Activated CD4-positive, alpha-beta T cell treated with anti-CD3 and anti-CD28 coated beads for 24 hours (primary cell): ENCODE results near the gene ERVH48-1.
"Not testable (repeated sequence)": the region's sequence is repeated elsewhere in the genome, so short reads cannot be mapped to it uniquely, and the experiment has no call there.

Experiments used
- DNase-seq, 2 donors: peaks; one replicate each; pipeline ENCODE4 v3.0.0-alpha.2; 2020; ENCODE audit warnings: low read depth in 2 of 2

The ERVH48-1 gene

DNA sequence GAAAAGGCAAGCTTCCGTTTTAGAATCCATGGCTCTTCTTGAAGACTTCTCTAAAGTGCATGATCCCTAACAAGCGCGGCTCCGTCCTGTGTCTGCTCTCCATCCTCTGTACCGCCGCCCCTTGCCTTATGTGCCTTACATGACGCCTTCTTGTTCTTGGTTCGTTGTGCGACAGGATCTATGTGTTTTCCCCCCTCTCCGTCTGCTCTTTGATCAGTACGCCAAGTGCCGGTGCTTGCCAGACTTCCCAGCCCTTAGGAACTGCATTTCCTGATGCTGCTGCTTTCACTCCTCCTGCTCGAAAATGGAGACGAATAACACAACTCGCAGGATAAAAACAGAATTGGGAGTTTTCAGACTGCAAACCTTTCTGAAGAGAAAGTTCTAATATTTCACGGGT, 19.2 kb downstream of the ERVH48-1 start:
- DNase-seq = no peak

DNA sequence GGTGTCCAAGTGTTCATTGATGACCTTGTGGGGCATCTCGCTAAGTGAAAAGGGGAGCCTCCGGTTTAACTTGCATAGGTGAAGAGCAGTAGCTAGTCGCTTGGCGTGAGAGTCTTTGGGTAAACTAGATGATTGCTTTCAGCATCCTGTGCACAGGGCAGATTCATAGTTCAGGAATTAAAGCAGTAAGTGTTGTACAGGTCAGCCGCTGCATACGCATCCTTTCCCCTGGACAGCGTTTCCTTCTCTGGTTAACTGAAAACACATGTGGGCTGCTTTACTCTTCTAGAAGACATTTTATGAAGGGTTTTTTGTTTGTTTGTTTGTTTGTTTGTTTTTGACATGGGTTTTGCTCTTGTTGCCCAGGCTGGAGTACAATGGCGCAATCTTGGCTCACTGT, 20.2 kb downstream of the ERVH48-1 start:
- DNase-seq = no peak

DNA sequence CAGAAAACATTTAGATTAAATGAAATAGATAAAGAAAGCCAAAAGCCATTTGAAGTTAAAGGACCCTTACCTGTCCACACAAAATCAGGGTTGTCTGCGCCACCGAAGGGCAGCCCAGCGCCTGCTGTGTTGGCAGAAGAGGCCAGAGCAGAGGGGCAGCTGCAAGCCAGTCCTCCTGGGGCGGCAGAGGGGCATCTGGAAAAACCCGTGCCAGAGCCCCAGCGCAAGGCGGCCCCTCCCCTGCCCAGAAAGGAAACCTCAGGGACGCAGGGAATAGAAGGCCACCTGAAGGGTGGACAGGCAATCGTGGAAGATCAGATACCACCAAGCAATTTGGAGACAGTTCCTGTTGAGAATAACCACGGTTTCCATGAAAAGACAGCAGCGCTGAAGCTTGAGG, 21.6 kb downstream of the ERVH48-1 start:
- DNase-seq = no peak

DNA sequence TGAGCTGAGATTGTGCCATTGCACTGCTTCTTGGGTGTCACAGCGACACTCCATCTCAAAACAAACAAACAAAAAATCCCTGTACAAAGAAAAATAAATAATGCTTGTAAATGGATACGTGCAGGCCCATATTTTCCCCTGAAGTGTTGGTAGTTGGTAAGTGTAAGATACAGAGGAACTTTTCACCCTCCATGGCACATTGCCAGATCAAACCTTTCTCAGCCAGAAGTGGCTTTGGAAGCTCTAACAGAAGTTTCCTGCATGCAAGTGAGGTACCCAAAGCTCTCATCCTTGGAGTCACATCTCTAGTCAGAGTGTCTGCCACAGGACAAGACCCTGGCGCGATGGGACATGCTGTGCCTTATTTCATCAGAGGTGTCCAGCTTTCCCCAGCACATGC, 25.0 kb downstream of the ERVH48-1 start:
- DNase-seq = no peak

DNA sequence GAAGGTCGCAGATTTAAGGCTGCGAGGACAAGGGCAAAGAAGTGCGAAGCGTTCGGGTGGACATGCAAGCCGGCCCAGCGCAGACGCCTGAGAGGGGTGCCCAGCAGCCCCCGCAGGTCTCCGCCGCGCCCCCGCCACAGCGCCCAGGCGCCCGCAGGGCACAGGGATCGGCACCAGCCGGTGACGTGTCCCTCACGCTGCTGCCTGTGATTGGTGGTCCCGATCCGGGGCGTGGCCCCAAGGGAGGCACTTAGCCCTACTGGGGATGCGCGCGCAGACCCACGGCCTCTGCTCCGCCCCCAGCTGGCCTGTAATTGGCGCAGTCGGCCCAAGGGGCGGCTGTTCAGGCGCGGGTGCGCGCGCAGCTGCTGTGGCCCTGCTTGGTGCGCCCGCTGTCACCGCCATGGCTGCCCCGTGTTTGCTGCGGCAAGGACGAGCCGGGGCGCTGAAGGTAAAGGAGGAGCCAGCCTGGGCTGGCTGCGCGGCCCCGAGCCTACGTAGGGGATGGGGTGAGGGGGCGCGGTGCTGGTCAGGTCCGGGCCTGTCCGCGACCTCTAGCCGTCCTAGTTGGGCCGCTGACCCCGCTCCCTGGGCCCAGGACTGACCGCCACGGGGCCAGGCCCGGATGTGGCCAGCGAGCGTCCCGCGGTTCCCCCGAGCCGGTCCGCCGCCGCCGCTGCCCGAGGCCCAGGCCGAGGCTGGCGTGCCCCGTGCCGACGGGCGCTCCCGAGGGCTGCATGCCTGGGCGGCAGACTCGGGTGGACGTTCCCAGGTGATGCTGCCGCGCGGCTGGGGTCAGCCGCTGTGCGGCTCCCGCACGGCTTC, 32.3 kb downstream of the ERVH48-1 start, which contains the start of gene NDUFV3:
Gene NDUFV3, plus strand, starts transcription at position 379 of the 825 bp plus-strand sequence. Its CDS starts 25 bp downstream, at position 404.
- peak; percentile 100 for DNase-seq

DNA sequence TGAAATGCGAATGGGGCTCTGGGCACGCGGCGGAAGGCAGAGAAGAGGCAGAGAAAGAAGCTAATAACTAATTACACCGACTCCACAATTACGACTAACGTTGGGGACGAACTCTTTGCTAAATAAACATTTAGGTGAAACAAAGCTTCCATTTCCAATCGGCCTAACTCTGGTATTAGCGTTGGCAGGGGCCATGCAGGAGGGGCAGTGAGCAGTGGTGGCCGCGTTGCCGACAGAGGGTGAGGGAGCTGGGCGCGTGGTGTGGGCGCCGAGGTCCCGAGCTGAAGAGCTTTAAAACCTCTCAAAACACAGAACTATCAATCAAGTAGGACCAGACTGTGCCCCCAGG, 32.9 kb downstream of the ERVH48-1 start:
- DNase-seq = no peak

DNA sequence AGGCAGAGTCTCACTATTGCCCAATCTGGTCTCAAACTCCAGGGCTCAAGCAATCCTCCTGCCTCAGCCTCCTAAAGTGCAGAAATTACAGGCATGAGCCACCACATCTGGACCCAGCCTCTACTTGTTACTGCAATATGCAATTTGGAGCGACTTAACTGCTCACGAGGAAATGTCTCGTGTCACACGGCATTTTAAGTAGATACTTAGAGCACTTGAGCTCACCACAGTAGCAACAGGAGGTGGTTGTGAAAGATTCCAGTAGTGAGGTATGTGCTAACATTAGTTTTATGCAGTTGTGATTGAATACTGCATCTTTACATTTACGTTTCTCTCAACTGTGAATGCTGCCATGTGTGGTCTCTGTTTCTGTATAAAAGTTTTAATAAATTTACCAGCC, 38.1 kb downstream of the ERVH48-1 start:
- DNase-seq = no peak

DNA sequence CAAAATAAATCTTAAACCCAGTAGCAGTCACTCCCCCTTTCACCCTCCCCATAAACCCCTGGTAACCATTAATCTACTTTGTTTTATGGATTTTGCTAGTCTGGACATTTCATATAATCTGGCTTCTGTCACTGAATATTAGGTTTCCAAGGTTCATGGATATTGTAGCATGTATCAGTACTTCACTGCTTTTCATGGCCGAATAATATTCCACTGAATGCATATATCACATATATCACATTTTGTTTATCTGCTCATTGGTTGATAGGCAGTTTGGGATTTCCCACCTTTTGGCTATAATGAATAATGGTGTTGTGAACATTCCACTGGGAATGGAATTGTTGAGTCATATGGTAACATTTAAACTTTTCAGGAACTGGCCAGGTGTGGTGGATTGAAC, 41.5 kb downstream of the ERVH48-1 start:
- no peak for DNase-seq

DNA sequence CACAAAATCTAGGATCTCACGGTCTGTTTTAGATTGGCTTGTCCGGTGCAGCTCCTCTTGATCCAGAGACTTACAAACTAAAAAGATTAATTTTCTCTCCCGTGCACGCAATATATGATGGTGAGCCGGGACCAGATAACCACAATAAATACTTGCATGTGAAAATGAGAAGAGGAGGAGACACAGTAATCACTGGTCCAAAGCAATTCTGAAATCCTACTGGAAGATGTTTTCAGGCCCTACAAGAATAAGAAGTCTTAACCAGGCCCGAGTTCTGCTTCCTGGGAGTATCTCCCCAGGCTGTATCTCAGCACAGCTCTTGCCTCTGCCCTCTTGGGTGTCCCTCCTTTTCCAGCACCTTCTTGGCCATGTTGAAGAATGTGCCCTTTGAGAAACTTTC, 45.1 kb downstream of the ERVH48-1 start:
- no peak for DNase-seq

DNA sequence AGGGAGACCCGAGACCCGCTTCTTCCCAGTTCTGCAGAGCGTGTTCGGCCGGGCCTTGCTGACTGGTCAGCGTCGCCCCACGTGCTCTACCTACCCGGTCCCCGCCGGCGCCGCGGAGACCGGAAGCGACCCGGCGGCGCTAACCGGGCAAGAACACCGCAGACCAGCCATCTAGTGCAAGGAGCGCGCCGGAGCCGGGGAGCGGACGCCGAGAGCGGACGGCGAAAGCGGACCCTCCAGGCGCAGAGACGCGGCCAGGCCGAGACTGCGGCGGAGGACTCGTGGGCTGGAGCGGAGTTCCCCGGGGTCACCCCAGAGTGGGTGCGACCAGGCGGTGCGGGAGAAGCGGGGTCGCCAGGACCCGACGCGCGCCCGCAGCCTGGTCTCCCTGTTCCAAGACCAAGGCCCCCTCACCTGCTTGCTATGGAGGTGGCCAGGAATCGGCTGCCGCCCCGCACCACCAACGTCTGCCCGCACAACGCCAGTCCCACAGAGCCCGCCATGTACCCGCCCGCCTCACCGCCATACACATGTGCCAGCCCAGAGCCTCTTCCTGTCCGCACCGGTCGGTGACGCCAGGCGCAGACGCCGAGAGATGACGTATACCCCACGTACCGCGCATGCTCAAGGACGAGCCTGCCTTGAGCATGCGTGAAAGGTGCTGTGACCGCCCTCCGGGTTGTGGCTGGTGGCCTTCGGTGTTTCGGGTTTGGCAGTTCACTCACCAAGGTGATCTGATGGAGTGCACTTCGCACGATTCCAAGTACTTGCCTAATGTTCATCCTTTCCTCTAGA, 46.2 kb downstream of the ERVH48-1 start, which contains the start of gene WDR4:
Gene WDR4, minus strand, starts transcription at position 547 of the 795 bp plus-strand sequence. Its CDS starts 44 bp downstream, at position 503.
- DNase-seq = peak; percentile 95 to 99

DNA sequence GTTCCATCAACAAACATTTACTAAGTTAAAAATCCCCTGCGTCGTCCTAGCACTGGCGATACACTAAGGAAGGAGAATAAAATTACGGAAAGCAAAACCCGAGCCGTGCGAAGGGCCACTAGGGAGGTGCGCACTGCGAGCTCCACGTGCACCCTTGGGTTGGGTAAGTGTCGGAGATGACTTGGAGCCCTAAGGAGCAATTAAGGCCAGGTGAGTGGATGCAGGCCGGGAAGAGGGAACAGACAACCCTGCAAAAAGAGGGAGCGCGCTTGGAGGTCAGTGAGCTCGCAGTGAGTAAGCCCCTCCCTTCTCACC, 46.8 kb downstream of the ERVH48-1 start:
- DNase-seq = no peak

DNA sequence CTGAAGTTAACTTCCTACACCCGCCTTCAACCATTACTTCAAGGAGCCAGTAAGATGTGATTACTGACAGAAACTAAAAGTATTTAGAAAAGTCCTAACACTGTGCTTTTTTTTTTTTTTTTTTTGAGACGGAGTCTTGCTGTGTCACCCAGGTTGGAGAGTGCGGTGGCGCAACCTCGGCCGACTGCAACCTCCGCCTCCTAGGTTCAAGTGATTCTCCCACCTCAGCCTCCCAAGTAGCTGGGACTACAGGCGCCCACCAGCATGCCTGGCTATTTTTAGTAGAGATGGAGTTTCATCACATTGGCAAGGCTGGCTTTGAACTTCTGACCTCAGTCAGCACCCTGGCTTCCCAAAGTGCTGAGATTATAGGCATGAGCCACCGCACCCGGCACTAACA, 49.6 kb downstream of the ERVH48-1 start:
- DNase-seq = not testable (repeated sequence)

DNA sequence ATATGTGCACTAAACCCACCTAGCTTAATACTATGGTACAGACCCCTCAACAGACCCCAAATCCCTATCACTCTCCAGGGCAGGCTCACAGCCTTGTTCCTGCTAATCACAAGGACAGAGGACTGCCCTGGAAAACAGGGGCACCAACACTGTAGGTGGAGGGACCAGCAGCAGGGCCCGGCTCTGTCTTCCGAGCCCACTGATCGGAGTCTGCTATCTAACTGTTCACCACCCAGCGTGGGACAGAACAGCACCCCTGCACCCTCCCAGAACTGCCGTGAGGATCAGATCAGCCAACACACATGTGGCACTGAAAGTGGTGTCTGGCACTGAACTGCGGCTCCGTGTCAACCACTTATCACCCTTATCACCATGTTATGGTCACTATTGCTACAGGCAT, 52.3 kb downstream of the ERVH48-1 start:
- no peak for DNase-seq

DNA sequence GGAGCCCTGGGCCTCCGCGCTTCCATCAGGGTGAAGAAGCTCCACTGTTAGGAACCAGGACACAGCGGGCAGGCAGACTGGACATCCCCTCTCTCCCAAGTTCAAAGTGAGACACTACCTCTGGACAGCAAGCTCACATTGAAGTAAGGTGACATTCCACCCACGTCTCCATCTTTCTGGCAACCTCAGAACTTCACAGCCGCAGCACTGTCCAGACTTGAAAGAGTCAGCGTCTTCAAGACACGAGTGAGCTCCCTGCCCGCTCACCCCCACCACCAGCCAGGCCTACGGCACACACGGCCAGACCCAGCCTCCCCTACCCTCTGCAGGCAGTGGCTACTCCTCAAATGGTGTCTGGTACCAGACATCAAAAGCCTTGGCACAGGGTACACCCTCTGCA, 57.2 kb downstream of the ERVH48-1 start:
- DNase-seq = no peak
